WTC11 (cell line): ENCODE measurements around the gene C1QTNF2.
"Not testable (repeated sequence)": the region's sequence is repeated elsewhere in the genome, so short reads cannot be mapped to it uniquely, and the experiment has no call there.

ENCODE experiments used
- ESRRA ChIP-seq: sonication (generic); formaldehyde crosslinking; IDR thresholded peaks from 2 replicates; pipeline ENCODE4 v1.8.1; 2022; ENCODE audit warnings: mild to moderate bottlenecking, missing genetic modification reagents, borderline replicate concordance
- ZNF423 ChIP-seq: fragments of 250-450 bp; sonication (Bioruptor Pico); IDR thresholded peaks from 2 replicates; pipeline ENCODE4 v2.1.2; 2022; ENCODE audit warnings: mild to moderate bottlenecking, moderate library complexity
- TF ChIP-seq, protein P1 (sequence below): fragments of 200-600 bp; IDR thresholded peaks from 2 replicates; pipeline ENCODE4 v1.8.0; 2022; ENCODE audit warnings: antibody characterized with exemption

DNA sequence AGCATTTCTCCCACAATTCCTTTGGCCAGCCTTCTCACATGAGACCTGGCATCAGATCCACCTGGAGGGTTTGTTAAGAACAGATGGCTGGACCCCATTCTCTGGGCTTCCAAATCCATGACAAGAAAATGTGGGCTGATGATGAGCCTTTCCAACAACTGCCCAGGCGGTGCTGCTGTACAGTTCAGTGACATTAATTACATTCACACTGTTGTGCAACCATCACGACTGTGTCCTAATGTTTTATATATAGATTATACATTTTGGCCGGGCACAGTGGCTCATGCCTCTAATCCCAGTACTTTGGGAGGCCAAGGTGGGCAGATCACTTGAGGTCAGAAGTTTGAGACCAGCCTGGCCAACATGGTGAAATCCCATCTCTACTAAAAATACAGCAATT, 35.7 kb downstream of the C1QTNF2 start:
- TF ChIP-seq, protein P1, sequence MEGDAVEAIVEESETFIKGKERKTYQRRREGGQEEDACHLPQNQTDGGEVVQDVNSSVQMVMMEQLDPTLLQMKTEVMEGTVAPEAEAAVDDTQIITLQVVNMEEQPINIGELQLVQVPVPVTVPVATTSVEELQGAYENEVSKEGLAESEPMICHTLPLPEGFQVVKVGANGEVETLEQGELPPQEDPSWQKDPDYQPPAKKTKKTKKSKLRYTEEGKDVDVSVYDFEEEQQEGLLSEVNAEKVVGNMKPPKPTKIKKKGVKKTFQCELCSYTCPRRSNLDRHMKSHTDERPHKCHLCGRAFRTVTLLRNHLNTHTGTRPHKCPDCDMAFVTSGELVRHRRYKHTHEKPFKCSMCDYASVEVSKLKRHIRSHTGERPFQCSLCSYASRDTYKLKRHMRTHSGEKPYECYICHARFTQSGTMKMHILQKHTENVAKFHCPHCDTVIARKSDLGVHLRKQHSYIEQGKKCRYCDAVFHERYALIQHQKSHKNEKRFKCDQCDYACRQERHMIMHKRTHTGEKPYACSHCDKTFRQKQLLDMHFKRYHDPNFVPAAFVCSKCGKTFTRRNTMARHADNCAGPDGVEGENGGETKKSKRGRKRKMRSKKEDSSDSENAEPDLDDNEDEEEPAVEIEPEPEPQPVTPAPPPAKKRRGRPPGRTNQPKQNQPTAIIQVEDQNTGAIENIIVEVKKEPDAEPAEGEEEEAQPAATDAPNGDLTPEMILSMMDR: not testable (repeated sequence)
- not testable (repeated sequence) for TF ChIP-seq ZNF423; ESRRA (CRISPR knock-in tag)
